ENCODE data around the gene ELF1.
"Not testable (repeated sequence)": the region's sequence is repeated elsewhere in the genome, so short reads cannot be mapped to it uniquely, and the experiment has no call there.

Gene ELF1

GRCh38 chr13:41040584-41041334 is 21.6 kb upstream of the ELF1 start:
- no peak for DNase-seq

GRCh38 chr13:41039746-41040145 is 20.6 kb upstream of the ELF1 start:
- DNase-seq: no peak

- not testable (repeated sequence) for DNase-seq
These were observed 17.4 kb upstream of the ELF1 start for GRCh38 chr13:41036557-41036956.

GRCh38 chr13:41034881-41035280 is 15.8 kb upstream of the ELF1 start:
- no peak for DNase-seq

- DNase-seq: no peak
These were observed 15.3 kb upstream of the ELF1 start for GRCh38 chr13:41034382-41034781.

- DNase-seq: no peak
These were observed 13.7 kb upstream of the ELF1 start for GRCh38 chr13:41032691-41033376.

- DNase-seq: no peak
These were observed 10.5 kb upstream of the ELF1 start for GRCh38 chr13:41029629-41030028.

GRCh38 chr13:41028051-41028450 is 8.9 kb upstream of the ELF1 start:
- DNase-seq: no peak

- no peak for DNase-seq
These were observed 7.7 kb upstream of the ELF1 start for GRCh38 chr13:41026788-41027187.

GRCh38 chr13:41025518-41025917 is 6.4 kb upstream of the ELF1 start:
- no peak for DNase-seq

GRCh38 chr13:41019578-41020347 is 647 bp upstream of the ELF1 start:
- no peak for DNase-seq

GRCh38 chr13:41018602-41018948 is 541 bp downstream of the ELF1 start:
- no peak for DNase-seq

GRCh38 chr13:41017817-41018601 is 1.1 kb downstream of the ELF1 start:
- DNase-seq: no peak

- no peak for DNase-seq
These were observed 2.0 kb downstream of the ELF1 start for GRCh38 chr13:41017159-41017558.

GRCh38 chr13:41015920-41016319 is 3.2 kb downstream of the ELF1 start:
- DNase-seq: no peak

GRCh38 chr13:41013835-41014234 is 5.3 kb downstream of the ELF1 start:
- DNase-seq: no peak

GRCh38 chr13:41012536-41012935 is 6.6 kb downstream of the ELF1 start:
- DNase-seq: no peak

- no peak for DNase-seq
These were observed 7.6 kb downstream of the ELF1 start for GRCh38 chr13:41011382-41011956.

GRCh38 chr13:41008349-41008980 is 10.7 kb downstream of the ELF1 start:
- DNase-seq: no peak

- DNase-seq: no peak
These were observed 11.4 kb downstream of the ELF1 start for GRCh38 chr13:41007744-41008128.

GRCh38 chr13:41006978-41007743 is 12.0 kb downstream of the ELF1 start:
- no peak for DNase-seq

All from NCI-H510A treated with DMSO at 0.1 percent for 48 hours (cell line).